ENCODE measurements around the gene BOC.

Gene BOC

GRCh38 chr3:113254171-113254947, 43.0 kb downstream of the BOC start:
- DNase-seq, result no peak

GRCh38 chr3:113255100-113255853, 43.9 kb downstream of the BOC start:
- DNase-seq, result no peak

- no peak for DNase-seq
Observed at GRCh38 chr3:113255854-113256615, 44.7 kb downstream of the BOC start.

GRCh38 chr3:113258361-113258760, 47.0 kb downstream of the BOC start:
- no peak for DNase-seq

GRCh38 chr3:113259196-113259595, 47.8 kb downstream of the BOC start:
- no peak for DNase-seq

GRCh38 chr3:113261063-113261625, 49.8 kb downstream of the BOC start:
- no peak for DNase-seq

GRCh38 chr3:113261626-113262303, 50.4 kb downstream of the BOC start:
- no peak for DNase-seq

GRCh38 chr3:113262304-113262665, 50.9 kb downstream of the BOC start:
- no peak for DNase-seq

- DNase-seq, result no peak
Observed at GRCh38 chr3:113263020-113263419, 51.7 kb downstream of the BOC start.

GRCh38 chr3:113263778-113264177, 52.4 kb downstream of the BOC start:
- DNase-seq, result no peak

GRCh38 chr3:113264283-113265131, 53.1 kb downstream of the BOC start:
- DNase-seq, result no peak

- no peak for DNase-seq
Observed at GRCh38 chr3:113265231-113265630, 53.9 kb downstream of the BOC start.

- no peak for DNase-seq
Observed at GRCh38 chr3:113266738-113267137, 55.4 kb downstream of the BOC start.

GRCh38 chr3:113268311-113268710, 57.0 kb downstream of the BOC start:
- no peak for DNase-seq

GRCh38 chr3:113268942-113269341, 57.6 kb downstream of the BOC start:
- DNase-seq, result no peak

- no peak for DNase-seq
Observed at GRCh38 chr3:113269661-113270060, 58.3 kb downstream of the BOC start.

GRCh38 chr3:113270068-113270467, 58.7 kb downstream of the BOC start:
- DNase-seq, result no peak

- no peak for DNase-seq
Observed at GRCh38 chr3:113270786-113271185, 59.4 kb downstream of the BOC start.

GRCh38 chr3:113271189-113271588, 59.8 kb downstream of the BOC start:
- no peak for DNase-seq

- DNase-seq, result no peak
Observed at GRCh38 chr3:113271594-113272384, 60.4 kb downstream of the BOC start.

- no peak for DNase-seq
Observed at GRCh38 chr3:113272385-113272779, 61.0 kb downstream of the BOC start.
